ENCODE results near the gene HMG20A. TPM values are rescaled to one million over a fixed set of nuclear protein-coding genes. Genes with fewer than 3 reads are reported as not detected.

HMG20A gene
- total RNA-seq, 3 donors from 2014 or later (not counting 1 experiment from before 2014, with no cell fraction given): 48.4 to 71.0 (median 53.9) TPM

- Histone ChIP-seq H3K9me3 (ENCODE audit: control insufficient read depth, insufficient read depth, low read length) (no peaks in the 10 kb centered on the region), H3K4me3 (ENCODE audit: low read length) (no peak overlapping the region), H3K36me3 (ENCODE audit: control insufficient read depth, insufficient read depth, low read length) (no peaks in the 10 kb centered on the region), H3K27ac (ENCODE audit: low read length) (no peak overlapping the region), H3K4me1 (ENCODE audit: control insufficient read depth, insufficient read depth, low read length) (peaks cover 8% of the 10 kb centered on the region), H3K27me3 (ENCODE audit: control insufficient read depth, insufficient read depth, low read length) (no peaks in the 10 kb centered on the region)
- no peak for TF ChIP-seq CTCF (IDR thresholded peaks at IDR 0.05)
- 97% methylated on average over 4 of the region's 4 CpGs for WGBS (ENCODE audit: insufficient coverage)
- Mint-ChIP-seq H3K36me3 (no peaks in the 10 kb centered on the region), H3K27me3 (ENCODE audit: low read depth in 2 of 2) (no peaks in the 10 kb centered on the region), H3K9me3 (no peaks in the 10 kb centered on the region), H3K27ac (no peak overlapping the region), H3K4me1 (peaks cover 33 to 41% of the 10 kb centered on the region in 2 donors), H3K4me3 (no peak overlapping the region)
- ATAC-seq (no peak), DNase-seq (no peak)
- intact Hi-C loops (cut with micrococcal nuclease): no loop called here
Observed at GRCh38 chr15:77413699-77414349, 6.9 kb upstream of the HMG20A start.

GRCh38 chr15:77414789-77415442 is 5.8 kb upstream of the HMG20A start:
- Mint-ChIP-seq H3K4me1 (peaks cover 29 to 37% of the 10 kb centered on the region in 2 donors), H3K27me3 (ENCODE audit: low read depth in 2 of 2) (no peaks in the 10 kb centered on the region), H3K27ac (no peak overlapping the region), H3K9me3 (no peaks in the 10 kb centered on the region), H3K4me3 (no peak overlapping the region), H3K36me3 (no peaks in the 10 kb centered on the region)
- Histone ChIP-seq H3K36me3 (ENCODE audit: control insufficient read depth, insufficient read depth, low read length) (no peaks in the 10 kb centered on the region), H3K27me3 (ENCODE audit: control insufficient read depth, insufficient read depth, low read length) (no peaks in the 10 kb centered on the region), H3K4me3 (ENCODE audit: low read length) (no peak overlapping the region), H3K9me3 (ENCODE audit: control insufficient read depth, insufficient read depth, low read length) (no peaks in the 10 kb centered on the region), H3K27ac (ENCODE audit: low read length) (no peak overlapping the region), H3K4me1 (ENCODE audit: control insufficient read depth, insufficient read depth, low read length) (peaks cover 10% of the 10 kb centered on the region)
- ATAC-seq (no peak), DNase-seq (no peak)
- intact Hi-C loops (cut with micrococcal nuclease): no loop called here
- TF ChIP-seq CTCF (IDR thresholded peaks at IDR 0.05): no peak
- 88% methylated on average over 1 of the region's 2 CpGs for WGBS (ENCODE audit: insufficient coverage)

- H3K27ac ChIP-seq (ENCODE audit: low read length): no peak overlapping the region
Observed at GRCh38 chr15:77415450-77416147, 5.1 kb upstream of the HMG20A start.

More at GRCh38 chr15:77415450-77416147, 5.1 kb upstream of the HMG20A start:
- no peak for TF ChIP-seq CTCF (IDR thresholded peaks at IDR 0.05)
- Mint-ChIP-seq H3K36me3 (no peaks in the 10 kb centered on the region), H3K27ac (no peak overlapping the region), H3K4me3 (no peak overlapping the region), H3K9me3 (no peaks in the 10 kb centered on the region), H3K4me1 (peaks cover 24 to 32% of the 10 kb centered on the region in 2 donors), H3K27me3 (ENCODE audit: low read depth in 2 of 2) (no peaks in the 10 kb centered on the region)
- H3K9me3 ChIP-seq (ENCODE audit: control insufficient read depth, insufficient read depth, low read length): no peaks in the 10 kb centered on the region
- H3K4me3 ChIP-seq (ENCODE audit: low read length): no peak overlapping the region
- no peaks in the 10 kb centered on the region for H3K36me3 ChIP-seq (ENCODE audit: control insufficient read depth, insufficient read depth, low read length)
- ATAC-seq (no peak), DNase-seq (no peak)
- H3K27me3 ChIP-seq (ENCODE audit: control insufficient read depth, insufficient read depth, low read length): no peaks in the 10 kb centered on the region
- WGBS (ENCODE audit: insufficient coverage): 75% methylated on average over 4 of the region's 4 CpGs
- intact Hi-C loops (cut with micrococcal nuclease): no loop called here
- H3K4me1 ChIP-seq (ENCODE audit: control insufficient read depth, insufficient read depth, low read length): peaks cover 4% of the 10 kb centered on the region

Data from natural killer cell (primary cell).